ENCODE data around the gene PTK7.
"Not testable (repeated sequence)": the region's sequence is repeated elsewhere in the genome, so short reads cannot be mapped to it uniquely, and the experiment has no call there.

The PTK7 gene

GRCh38 chr6:43103253-43103876 is 27.3 kb downstream of the PTK7 start:
- H3K4me3 ChIP-seq (ENCODE audit: low read depth, low read length) = no peak overlapping the region
- no peak for DNase-seq (ENCODE audit: low read depth)
- TF ChIP-seq CTCF (conservative IDR thresholded peaks at IDR 0.05; ENCODE audit: low read depth, low read length) = no peak

GRCh38 chr6:43105538-43106222 is 29.6 kb downstream of the PTK7 start:
- no peak for DNase-seq (ENCODE audit: low read depth)
- H3K4me3 ChIP-seq (ENCODE audit: low read depth, low read length) = no peak overlapping the region
- no peak for TF ChIP-seq CTCF (conservative IDR thresholded peaks at IDR 0.05; ENCODE audit: low read depth, low read length)

GRCh38 chr6:43107344-43108062 is 31.4 kb downstream of the PTK7 start:
- no peak overlapping the region for H3K4me3 ChIP-seq (ENCODE audit: low read depth, low read length)
- no peak for TF ChIP-seq CTCF (conservative IDR thresholded peaks at IDR 0.05; ENCODE audit: low read depth, low read length)
- DNase-seq (ENCODE audit: low read depth) = no peak

GRCh38 chr6:43113431-43114260 is 37.5 kb downstream of the PTK7 start:
- H3K4me3 ChIP-seq (ENCODE audit: low read depth, low read length) = no peak overlapping the region
- DNase-seq (ENCODE audit: low read depth) = no peak
- TF ChIP-seq CTCF (conservative IDR thresholded peaks at IDR 0.05; ENCODE audit: low read depth, low read length) = no peak

- H3K4me3 ChIP-seq (ENCODE audit: low read depth, low read length) = no peak overlapping the region
- no peak for DNase-seq (ENCODE audit: low read depth)
- TF ChIP-seq CTCF (conservative IDR thresholded peaks at IDR 0.05; ENCODE audit: low read depth, low read length) = no peak
Measured at GRCh38 chr6:43115365-43115764, 39.3 kb downstream of the PTK7 start.

- not testable (repeated sequence) for DNase-seq (ENCODE audit: low read depth); H3K4me3 ChIP-seq (ENCODE audit: low read depth, low read length)
Measured at GRCh38 chr6:43117466-43117865, 41.4 kb downstream of the PTK7 start.

- DNase-seq (ENCODE audit: low read depth) = no peak
- no peak for TF ChIP-seq CTCF (conservative IDR thresholded peaks at IDR 0.05; ENCODE audit: low read depth, low read length)
- no peak overlapping the region for H3K4me3 ChIP-seq (ENCODE audit: low read depth, low read length)
Measured at GRCh38 chr6:43119482-43119881, 43.4 kb downstream of the PTK7 start.
